ENCODE data around the gene MYZAP. TPM values are rescaled to one million over a fixed set of nuclear protein-coding genes. Genes with fewer than 3 reads are reported as not detected.
A peak's percentile ranks its signal among the peaks of the same experiment; 100 is the strongest.

The MYZAP gene
- total and polyA plus RNA-seq, 9 of the 15 experiments (the other 6 are each of a cell fraction or from before 2014, with no cell fraction given) = 0.03 TPM; not detected in 8

GRCh38 chr15:57732526-57733331 is 141.0 kb downstream of the MYZAP start:
- H3K36me3 ChIP-seq (ENCODE audit: control insufficient read depth, insufficient read depth, low read length) = no peaks in the 10 kb centered on the region; the same call in 2 of the 3 replicates
- H3K79me2 ChIP-seq (ENCODE audit: control insufficient read depth, insufficient read depth, low read length) = no peaks in the 10 kb centered on the region
- H4K20me1 ChIP-seq (replicated peaks; ENCODE audit: control insufficient read depth, insufficient read depth, low read length) = no peaks in the 10 kb centered on the region
- ChIA-PET POLR2A (interaction anchor here (1.0 to 3.0 kb wide), 3 partner anchors 11 to 18 kb away, joined by 3 to 11 read pairs (median 7); no protein-coding TSS in a partner anchor), CTCF (ENCODE audit: low intra/inter-chr PET ratio) (interaction anchor here (0.8 to 1.6 kb wide), 3 partner anchors 129 to 450 kb away, joined by 3 to 4 read pairs (median 3); no protein-coding TSS in a partner anchor)
- H3K4me3 ChIP-seq = no peak overlapping the region
- in situ Hi-C loops (cut with MboI) (loop anchor here (25.0 kb wide), 1 partner anchor 330 kb away; the partner anchor contains the start of gene ALDH1A2), intact Hi-C loops (cut with micrococcal nuclease) (loop anchor here (5.0 kb wide), 2 partner anchors 340 to 450 kb away; no protein-coding TSS in a partner anchor)
- no peaks in the 10 kb centered on the region; the same call in 1 of the 2 replicates for H3K9me3 ChIP-seq (replicated peaks; ENCODE audit: control insufficient read depth, insufficient read depth, low read depth, low read length)
- peak overlapping the region; percentile 67 for H2AFZ ChIP-seq (ENCODE audit: low read depth, low read length)
- FAIRE-seq = peak; percentile 96
- no peaks in the 10 kb centered on the region; a peak in 1 of 5 replicates for H3K27me3 ChIP-seq (ENCODE audit: control insufficient read depth in 2 of 2, insufficient read depth in 2 of 2, low read length in 2 of 2)
- no peak overlapping the region for H3K9ac ChIP-seq (ENCODE audit: insufficient read depth in 1 of 2, low read depth in 2 of 2, low read length in 2 of 2)
- H3K4me2 ChIP-seq (ENCODE audit: insufficient read depth, low read length) = peak overlapping the region; percentile 24; the same call in 1 of the 2 replicates
- peak; percentile 56 to 78 (median 65) for DNase-seq (ENCODE audit: extremely low read depth in 1 of 4, low spot score in 3 of 4)
- no TSS peak for BruUV-seq (replicated peaks)
- H3K4me1 ChIP-seq (replicated peaks in 1 of 2; ENCODE audit: control insufficient read depth in 2 of 2, insufficient read depth in 2 of 2, low read length in 2 of 2) = peaks cover 0 to 14% of the 10 kb centered on the region in 2 experiments; a peak in 3 of 5 replicates
- no peak overlapping the region; the same call in 2 of the 3 replicates for H3K27ac ChIP-seq (ENCODE audit: extremely low read depth, low read depth, low read length)
- peak; percentile 92 for ATAC-seq
- no peaks in the 10 kb centered on the region for H3K9me1 ChIP-seq (ENCODE audit: control insufficient read depth, insufficient read depth, low read length)
- WGBS (ENCODE audit: insufficient coverage, low coverage, missing lambda C conversion rate) = 5% methylated on average over 12 of the region's 12 CpGs
- TF ChIP-seq LCOR (CRISPR knock-in tag; IDR thresholded peaks at IDR 0.05) (no peak), ZNF699 (CRISPR knock-in tag; IDR thresholded peaks at IDR 0.05; ENCODE audit: insufficient replicate concordance) (no peak), PTTG1 (tag; IDR thresholded peaks at IDR 0.05; ENCODE audit: low read depth) (no peak), SOX6 (IDR thresholded peaks at IDR 0.05) (peak; percentile 92), NR1H2 (CRISPR knock-in tag; IDR thresholded peaks at IDR 0.05) (no peak), HDAC1 (IDR thresholded peaks at IDR 0.05) (0 out of 4 replicates have a peak, but pooled peaks of 1 of the 2 experiments have one; percentile 30), MTA2 (IDR thresholded peaks at IDR 0.05; ENCODE audit: low read depth) (peak; percentile 56; the same call in 1 of the 2 replicates), ZNF24 (IDR thresholded peaks at IDR 0.05) (peak; percentile 95), SAP30 (IDR thresholded peaks at IDR 0.05; ENCODE audit: borderline replicate concordance, insufficient read depth, low read depth, low read length, poor library complexity, severe bottlenecking) (no peak), HMG20B (CRISPR knock-in tag; IDR thresholded peaks at IDR 0.05) (no peak)
- TF ChIP-seq, protein P1, sequence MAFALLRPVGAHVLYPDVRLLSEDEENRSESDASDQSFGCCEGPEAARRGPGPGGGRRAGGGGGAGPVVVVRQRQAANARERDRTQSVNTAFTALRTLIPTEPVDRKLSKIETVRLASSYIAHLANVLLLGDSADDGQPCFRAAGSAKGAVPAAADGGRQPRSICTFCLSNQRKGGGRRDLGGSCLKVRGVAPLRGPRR (CRISPR knock-in tag; IDR thresholded peaks at IDR 0.05) = no peak
- TF ChIP-seq, protein P2, sequence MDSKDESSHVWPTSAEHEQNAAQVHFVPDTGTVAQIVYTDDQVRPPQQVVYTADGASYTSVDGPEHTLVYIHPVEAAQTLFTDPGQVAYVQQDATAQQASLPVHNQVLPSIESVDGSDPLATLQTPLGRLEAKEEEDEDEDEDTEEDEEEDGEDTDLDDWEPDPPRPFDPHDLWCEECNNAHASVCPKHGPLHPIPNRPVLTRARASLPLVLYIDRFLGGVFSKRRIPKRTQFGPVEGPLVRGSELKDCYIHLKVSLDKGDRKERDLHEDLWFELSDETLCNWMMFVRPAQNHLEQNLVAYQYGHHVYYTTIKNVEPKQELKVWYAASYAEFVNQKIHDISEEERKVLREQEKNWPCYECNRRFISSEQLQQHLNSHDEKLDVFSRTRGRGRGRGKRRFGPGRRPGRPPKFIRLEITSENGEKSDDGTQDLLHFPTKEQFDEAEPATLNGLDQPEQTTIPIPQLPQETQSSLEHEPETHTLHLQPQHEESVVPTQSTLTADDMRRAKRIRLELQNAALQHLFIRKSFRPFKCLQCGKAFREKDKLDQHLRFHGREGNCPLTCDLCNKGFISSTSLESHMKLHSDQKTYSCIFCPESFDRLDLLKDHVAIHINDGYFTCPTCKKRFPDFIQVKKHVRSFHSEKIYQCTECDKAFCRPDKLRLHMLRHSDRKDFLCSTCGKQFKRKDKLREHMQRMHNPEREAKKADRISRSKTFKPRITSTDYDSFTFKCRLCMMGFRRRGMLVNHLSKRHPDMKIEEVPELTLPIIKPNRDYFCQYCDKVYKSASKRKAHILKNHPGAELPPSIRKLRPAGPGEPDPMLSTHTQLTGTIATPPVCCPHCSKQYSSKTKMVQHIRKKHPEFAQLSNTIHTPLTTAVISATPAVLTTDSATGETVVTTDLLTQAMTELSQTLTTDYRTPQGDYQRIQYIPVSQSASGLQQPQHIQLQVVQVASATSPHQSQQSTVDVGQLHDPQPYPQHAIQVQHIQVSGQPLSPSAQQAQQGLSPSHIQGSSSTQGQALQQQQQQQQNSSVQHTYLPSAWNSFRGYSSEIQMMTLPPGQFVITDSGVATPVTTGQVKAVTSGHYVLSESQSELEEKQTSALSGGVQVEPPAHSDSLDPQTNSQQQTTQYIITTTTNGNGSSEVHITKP (IDR thresholded peaks at IDR 0.05; ENCODE audit: partially characterized antibody) = peak; percentile 29
